WTC11 (cell line): ENCODE data around the gene LPP.

Source experiments
- ELF4 ChIP-seq: sonication (generic); formaldehyde crosslinking; IDR thresholded peaks from 2 replicates; pipeline ENCODE4 v1.8.1; 2022; ENCODE audit warnings: low read depth, mild to moderate bottlenecking, moderate library complexity, missing genetic modification reagents
- NR2C2 ChIP-seq: sonication (generic); formaldehyde crosslinking; IDR thresholded peaks from 2 replicates; pipeline ENCODE4 v1.8.0; 2022; ENCODE audit warnings: mild to moderate bottlenecking, missing genetic modification reagents
- SOX15 ChIP-seq: fragments of 250-450 bp; sonication (Bioruptor Pico); IDR thresholded peaks from 2 replicates; pipeline ENCODE4 v1.9.0; 2021; ENCODE audit warnings: mild to moderate bottlenecking
- TF ChIP-seq, protein P1 (sequence below): fragments of 200-600 bp; IDR thresholded peaks from 2 replicates; pipeline ENCODE4 v1.8.0; 2022; ENCODE audit warnings: antibody characterized with exemption
- TF ChIP-seq, protein P2 (sequence below): sonication (generic); formaldehyde crosslinking; conservative IDR thresholded peaks from 2 replicates; pipeline ENCODE4 v1.8.1; 2022; ENCODE audit warnings: mild to moderate bottlenecking, missing genetic modification reagents
- TF ChIP-seq, protein P3 (sequence below): sonication (generic); formaldehyde crosslinking; IDR thresholded peaks from 2 replicates; pipeline ENCODE4 v1.8.0; 2022; ENCODE audit warnings: missing genetic modification reagents

DNA sequence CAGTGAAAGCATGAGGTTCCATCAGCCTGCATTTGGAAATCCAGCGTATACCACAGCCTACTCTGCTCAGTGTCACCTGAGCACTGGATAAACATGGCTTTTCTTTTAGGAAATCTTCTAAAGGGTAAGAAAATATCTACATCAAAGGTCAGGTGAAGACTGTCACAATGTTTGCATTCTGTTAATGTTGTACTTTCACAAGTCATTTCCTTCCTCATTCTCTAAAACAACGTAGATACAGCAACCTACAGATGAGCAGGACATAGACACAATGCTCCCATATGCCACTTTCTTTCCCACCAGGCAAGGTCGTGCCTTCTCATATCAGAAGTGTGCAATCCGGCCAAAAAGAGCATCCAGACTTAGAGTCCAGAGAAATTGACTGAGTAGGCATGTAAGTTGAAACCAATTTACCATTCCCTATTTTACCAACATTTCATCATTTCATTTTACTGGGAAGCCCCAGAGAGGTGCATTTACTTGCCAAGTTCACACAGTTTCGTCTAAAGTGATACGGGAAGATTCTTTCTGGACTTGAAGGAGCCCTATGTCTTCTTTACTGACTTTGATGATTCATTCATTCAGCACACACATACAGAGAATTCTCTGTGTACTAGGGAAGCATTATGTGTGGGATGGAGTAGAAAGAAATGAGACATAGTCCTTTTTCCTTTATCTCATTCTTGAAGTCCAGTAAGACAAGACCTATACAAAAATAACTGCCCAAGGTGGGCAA lies 30.6 kb upstream of the LPP start:
- TF ChIP-seq, protein P1, sequence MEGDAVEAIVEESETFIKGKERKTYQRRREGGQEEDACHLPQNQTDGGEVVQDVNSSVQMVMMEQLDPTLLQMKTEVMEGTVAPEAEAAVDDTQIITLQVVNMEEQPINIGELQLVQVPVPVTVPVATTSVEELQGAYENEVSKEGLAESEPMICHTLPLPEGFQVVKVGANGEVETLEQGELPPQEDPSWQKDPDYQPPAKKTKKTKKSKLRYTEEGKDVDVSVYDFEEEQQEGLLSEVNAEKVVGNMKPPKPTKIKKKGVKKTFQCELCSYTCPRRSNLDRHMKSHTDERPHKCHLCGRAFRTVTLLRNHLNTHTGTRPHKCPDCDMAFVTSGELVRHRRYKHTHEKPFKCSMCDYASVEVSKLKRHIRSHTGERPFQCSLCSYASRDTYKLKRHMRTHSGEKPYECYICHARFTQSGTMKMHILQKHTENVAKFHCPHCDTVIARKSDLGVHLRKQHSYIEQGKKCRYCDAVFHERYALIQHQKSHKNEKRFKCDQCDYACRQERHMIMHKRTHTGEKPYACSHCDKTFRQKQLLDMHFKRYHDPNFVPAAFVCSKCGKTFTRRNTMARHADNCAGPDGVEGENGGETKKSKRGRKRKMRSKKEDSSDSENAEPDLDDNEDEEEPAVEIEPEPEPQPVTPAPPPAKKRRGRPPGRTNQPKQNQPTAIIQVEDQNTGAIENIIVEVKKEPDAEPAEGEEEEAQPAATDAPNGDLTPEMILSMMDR: no peak
- no peak for TF ChIP-seq SOX15 (CRISPR knock-in tag)
- no peak for TF ChIP-seq NR2C2 (CRISPR knock-in tag)
- TF ChIP-seq, protein P2, sequence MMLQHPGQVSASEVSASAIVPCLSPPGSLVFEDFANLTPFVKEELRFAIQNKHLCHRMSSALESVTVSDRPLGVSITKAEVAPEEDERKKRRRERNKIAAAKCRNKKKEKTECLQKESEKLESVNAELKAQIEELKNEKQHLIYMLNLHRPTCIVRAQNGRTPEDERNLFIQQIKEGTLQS (CRISPR knock-in tag): no peak
- no peak for TF ChIP-seq ELF4 (CRISPR knock-in tag)
- TF ChIP-seq, protein P3, sequence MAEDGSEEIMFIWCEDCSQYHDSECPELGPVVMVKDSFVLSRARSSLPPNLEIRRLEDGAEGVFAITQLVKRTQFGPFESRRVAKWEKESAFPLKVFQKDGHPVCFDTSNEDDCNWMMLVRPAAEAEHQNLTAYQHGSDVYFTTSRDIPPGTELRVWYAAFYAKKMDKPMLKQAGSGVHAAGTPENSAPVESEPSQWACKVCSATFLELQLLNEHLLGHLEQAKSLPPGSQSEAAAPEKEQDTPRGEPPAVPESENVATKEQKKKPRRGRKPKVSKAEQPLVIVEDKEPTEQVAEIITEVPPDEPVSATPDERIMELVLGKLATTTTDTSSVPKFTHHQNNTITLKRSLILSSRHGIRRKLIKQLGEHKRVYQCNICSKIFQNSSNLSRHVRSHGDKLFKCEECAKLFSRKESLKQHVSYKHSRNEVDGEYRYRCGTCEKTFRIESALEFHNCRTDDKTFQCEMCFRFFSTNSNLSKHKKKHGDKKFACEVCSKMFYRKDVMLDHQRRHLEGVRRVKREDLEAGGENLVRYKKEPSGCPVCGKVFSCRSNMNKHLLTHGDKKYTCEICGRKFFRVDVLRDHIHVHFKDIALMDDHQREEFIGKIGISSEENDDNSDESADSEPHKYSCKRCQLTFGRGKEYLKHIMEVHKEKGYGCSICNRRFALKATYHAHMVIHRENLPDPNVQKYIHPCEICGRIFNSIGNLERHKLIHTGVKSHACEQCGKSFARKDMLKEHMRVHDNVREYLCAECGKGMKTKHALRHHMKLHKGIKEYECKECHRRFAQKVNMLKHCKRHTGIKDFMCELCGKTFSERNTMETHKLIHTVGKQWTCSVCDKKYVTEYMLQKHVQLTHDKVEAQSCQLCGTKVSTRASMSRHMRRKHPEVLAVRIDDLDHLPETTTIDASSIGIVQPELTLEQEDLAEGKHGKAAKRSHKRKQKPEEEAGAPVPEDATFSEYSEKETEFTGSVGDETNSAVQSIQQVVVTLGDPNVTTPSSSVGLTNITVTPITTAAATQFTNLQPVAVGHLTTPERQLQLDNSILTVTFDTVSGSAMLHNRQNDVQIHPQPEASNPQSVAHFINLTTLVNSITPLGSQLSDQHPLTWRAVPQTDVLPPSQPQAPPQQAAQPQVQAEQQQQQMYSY: no peak
